WTC11 (cell line): ENCODE data around the gene GABRE. TPM values are rescaled to one million over a fixed set of nuclear protein-coding genes. Genes with fewer than 3 reads are reported as not detected.

Source experiments
- ATAC-seq: fragments of 200-7000 bp; cut with Tn5 transposase; 2 replicates; pipeline ENCODE4 v1.10.0; 2021; ENCODE audit warnings: mild to moderate bottlenecking, moderate library complexity
- CTCF ChIA-PET: fragments of 300-600 bp; sonication (Branson Sonifier 250); formaldehyde crosslinking; loops from one replicate; lab custom pipeline; 2021; ENCODE audit warnings: antibody characterized with exemption; lab: Charles Lee
- POLR2A ChIA-PET: fragments of 350-600 bp; sonication (Branson Sonifier 250); formaldehyde crosslinking; loops from one replicate; lab custom pipeline; 2021; ENCODE audit warnings: antibody characterized with exemption; lab: Charles Lee
- DNase-seq: peaks from one replicate; pipeline ENCODE4 v3.0.0; 2021; ENCODE audit warnings: low spot score
- H3K27ac Mint-ChIP-seq: 2 replicates; pipeline ENCODE4 v1.8.0; 2021; ENCODE audit warnings: mixed read lengths
- H3K27me3 Mint-ChIP-seq: 2 replicates; pipeline ENCODE4 v1.8.0; 2021; ENCODE audit warnings: low read depth, mild to moderate bottlenecking, moderate library complexity, mixed read lengths
- H3K36me3 Mint-ChIP-seq: 2 replicates; pipeline ENCODE4 v1.8.0; 2021; ENCODE audit warnings: mixed read lengths
- H3K4me1 Mint-ChIP-seq: 2 replicates; pipeline ENCODE4 v1.8.0; 2022; ENCODE audit warnings: mixed read lengths
- H3K4me3 Mint-ChIP-seq: 2 replicates; pipeline ENCODE4 v1.8.0; 2021; ENCODE audit warnings: mild to moderate bottlenecking, moderate library complexity, mixed read lengths
- H3K9me3 Mint-ChIP-seq: 2 replicates; pipeline ENCODE4 v1.8.0; 2021; ENCODE audit warnings: mixed read lengths
- GRHL2 ChIP-seq: fragments of 250-450 bp; sonication (Bioruptor Pico); IDR thresholded peaks from 2 replicates; pipeline ENCODE4 v1.8.0; 2022; ENCODE audit warnings: mild to moderate bottlenecking, moderate library complexity; ENCODE audit not compliant: insufficient replicate concordance, severe bottlenecking
- IRF2 ChIP-seq: sonication (generic); formaldehyde crosslinking; IDR thresholded peaks from 2 replicates; pipeline ENCODE4 v1.8.0; 2022; ENCODE audit warnings: low read depth, missing genetic modification reagents, borderline replicate concordance
- MYBL2 ChIP-seq: sonication (generic); formaldehyde crosslinking; IDR thresholded peaks from 2 replicates; pipeline ENCODE4 v1.8.1; 2023; ENCODE audit warnings: mild to moderate bottlenecking, moderate library complexity, missing genetic modification reagents
- NR2C2 ChIP-seq: sonication (generic); formaldehyde crosslinking; IDR thresholded peaks from 2 replicates; pipeline ENCODE4 v1.8.0; 2022; ENCODE audit warnings: mild to moderate bottlenecking, missing genetic modification reagents
- NR3C1 ChIP-seq: sonication (generic); formaldehyde crosslinking; conservative IDR thresholded peaks from 2 replicates; pipeline ENCODE4 v1.8.1; 2023; ENCODE audit warnings: low read depth, mild to moderate bottlenecking, missing genetic modification reagents
- SMAD4 ChIP-seq: sonication (generic); formaldehyde crosslinking; IDR thresholded peaks from 2 replicates; pipeline ENCODE4 v1.8.0; 2022; ENCODE audit warnings: mild to moderate bottlenecking, missing genetic modification reagents
- TEAD4 ChIP-seq: sonication (generic); formaldehyde crosslinking; IDR thresholded peaks from 2 replicates; pipeline ENCODE4 v1.8.0; 2022; ENCODE audit warnings: mild to moderate bottlenecking, missing genetic modification reagents
- ZNF138 ChIP-seq: sonication (generic); formaldehyde crosslinking; conservative IDR thresholded peaks from 2 replicates; pipeline ENCODE4 v1.8.1; 2022; ENCODE audit warnings: mild to moderate bottlenecking, moderate library complexity, missing genetic modification reagents
- ZNF416 ChIP-seq: fragments of 250-450 bp; sonication (Bioruptor Pico); IDR thresholded peaks from 2 replicates; pipeline ENCODE4 v1.9.0; 2021; ENCODE audit warnings: mild to moderate bottlenecking, inconsistent platforms
- ZNF671 ChIP-seq: fragments of 250-450 bp; sonication (Bioruptor Pico); IDR thresholded peaks from 2 replicates; pipeline ENCODE4 v1.8.0; 2021; ENCODE audit warnings: mild to moderate bottlenecking
- total RNA-seq: library from RNA; stranded (reverse); gene quantifications from 3 replicates; pipeline ENCODE4 v1.2.3, GENCODE V29; 2021
- TF ChIP-seq, protein P1 (sequence below): sonication (generic); formaldehyde crosslinking; IDR thresholded peaks from 2 replicates; pipeline ENCODE4 v1.8.0; 2023; ENCODE audit warnings: missing genetic modification reagents, mild to moderate bottlenecking, borderline replicate concordance
- TF ChIP-seq, protein P2 (sequence below): fragments of 250-450 bp; sonication (Bioruptor Pico); conservative IDR thresholded peaks from 2 replicates; pipeline ENCODE4 v1.9.0; 2021; ENCODE audit warnings: mild to moderate bottlenecking
- TF ChIP-seq, protein P3 (sequence below): fragments of 250-450 bp; sonication (Bioruptor Pico); IDR thresholded peaks from 2 replicates; pipeline ENCODE4 v1.8.0; 2021; ENCODE audit warnings: mild to moderate bottlenecking
- TF ChIP-seq, protein P4 (sequence below): fragments of 250-450 bp; sonication (Bioruptor Pico); IDR thresholded peaks from 2 replicates; pipeline ENCODE4 v1.9.0; 2021; ENCODE audit warnings: moderate library complexity, mild to moderate bottlenecking, inconsistent platforms, borderline replicate concordance
- TF ChIP-seq, protein P5 (sequence below): fragments of 250-450 bp; sonication (Bioruptor Pico); IDR thresholded peaks from 2 replicates; pipeline ENCODE4 v2.1.2; 2022; ENCODE audit warnings: mild to moderate bottlenecking, moderate library complexity

GABRE gene
- total RNA-seq, 1 experiment from 2014 or later, result 6.5 TPM

DNA sequence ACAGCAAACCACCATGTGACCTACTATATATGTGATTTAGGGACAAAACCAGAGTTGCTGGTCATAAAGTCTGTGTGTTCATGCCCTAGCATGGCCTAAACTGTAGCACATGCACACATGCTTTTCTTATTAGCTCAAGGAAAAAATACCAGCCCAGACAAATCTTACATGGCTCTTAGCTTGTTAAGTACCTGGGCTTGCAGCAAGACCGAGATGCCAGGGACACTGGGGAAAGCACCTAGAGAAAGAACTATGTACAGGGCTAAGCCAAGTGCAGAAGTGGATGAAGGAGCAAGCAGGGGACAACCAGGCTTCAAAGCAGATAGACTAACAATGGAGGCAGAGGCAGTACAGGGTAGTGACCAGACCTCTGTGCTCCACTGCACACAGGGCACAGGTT is 3.4 kb upstream of the GABRE start:
- peaks cover 30% of the 10 kb centered on the region for H3K27me3 Mint-ChIP-seq
- ATAC-seq (no peak), DNase-seq (no peak)
- POLR2A ChIA-PET, result no interaction called here
- H3K27ac Mint-ChIP-seq, result no peak overlapping the region
- H3K4me3 Mint-ChIP-seq, result no peak overlapping the region
- H3K4me1 Mint-ChIP-seq, result peaks cover 9% of the 10 kb centered on the region
- CTCF ChIA-PET, result no interaction called here
- H3K36me3 Mint-ChIP-seq, result no peaks in the 10 kb centered on the region
- TF ChIP-seq ZNF416 (CRISPR knock-in tag), result no peak
- no peak for TF ChIP-seq ZNF671 (CRISPR knock-in tag)
- no peak for TF ChIP-seq SMAD4 (CRISPR knock-in tag)
- TF ChIP-seq, protein P1, sequence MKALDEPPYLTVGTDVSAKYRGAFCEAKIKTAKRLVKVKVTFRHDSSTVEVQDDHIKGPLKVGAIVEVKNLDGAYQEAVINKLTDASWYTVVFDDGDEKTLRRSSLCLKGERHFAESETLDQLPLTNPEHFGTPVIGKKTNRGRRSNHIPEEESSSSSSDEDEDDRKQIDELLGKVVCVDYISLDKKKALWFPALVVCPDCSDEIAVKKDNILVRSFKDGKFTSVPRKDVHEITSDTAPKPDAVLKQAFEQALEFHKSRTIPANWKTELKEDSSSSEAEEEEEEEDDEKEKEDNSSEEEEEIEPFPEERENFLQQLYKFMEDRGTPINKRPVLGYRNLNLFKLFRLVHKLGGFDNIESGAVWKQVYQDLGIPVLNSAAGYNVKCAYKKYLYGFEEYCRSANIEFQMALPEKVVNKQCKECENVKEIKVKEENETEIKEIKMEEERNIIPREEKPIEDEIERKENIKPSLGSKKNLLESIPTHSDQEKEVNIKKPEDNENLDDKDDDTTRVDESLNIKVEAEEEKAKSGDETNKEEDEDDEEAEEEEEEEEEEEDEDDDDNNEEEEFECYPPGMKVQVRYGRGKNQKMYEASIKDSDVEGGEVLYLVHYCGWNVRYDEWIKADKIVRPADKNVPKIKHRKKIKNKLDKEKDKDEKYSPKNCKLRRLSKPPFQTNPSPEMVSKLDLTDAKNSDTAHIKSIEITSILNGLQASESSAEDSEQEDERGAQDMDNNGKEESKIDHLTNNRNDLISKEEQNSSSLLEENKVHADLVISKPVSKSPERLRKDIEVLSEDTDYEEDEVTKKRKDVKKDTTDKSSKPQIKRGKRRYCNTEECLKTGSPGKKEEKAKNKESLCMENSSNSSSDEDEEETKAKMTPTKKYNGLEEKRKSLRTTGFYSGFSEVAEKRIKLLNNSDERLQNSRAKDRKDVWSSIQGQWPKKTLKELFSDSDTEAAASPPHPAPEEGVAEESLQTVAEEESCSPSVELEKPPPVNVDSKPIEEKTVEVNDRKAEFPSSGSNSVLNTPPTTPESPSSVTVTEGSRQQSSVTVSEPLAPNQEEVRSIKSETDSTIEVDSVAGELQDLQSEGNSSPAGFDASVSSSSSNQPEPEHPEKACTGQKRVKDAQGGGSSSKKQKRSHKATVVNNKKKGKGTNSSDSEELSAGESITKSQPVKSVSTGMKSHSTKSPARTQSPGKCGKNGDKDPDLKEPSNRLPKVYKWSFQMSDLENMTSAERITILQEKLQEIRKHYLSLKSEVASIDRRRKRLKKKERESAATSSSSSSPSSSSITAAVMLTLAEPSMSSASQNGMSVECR, result no peak
- TF ChIP-seq, protein P2, sequence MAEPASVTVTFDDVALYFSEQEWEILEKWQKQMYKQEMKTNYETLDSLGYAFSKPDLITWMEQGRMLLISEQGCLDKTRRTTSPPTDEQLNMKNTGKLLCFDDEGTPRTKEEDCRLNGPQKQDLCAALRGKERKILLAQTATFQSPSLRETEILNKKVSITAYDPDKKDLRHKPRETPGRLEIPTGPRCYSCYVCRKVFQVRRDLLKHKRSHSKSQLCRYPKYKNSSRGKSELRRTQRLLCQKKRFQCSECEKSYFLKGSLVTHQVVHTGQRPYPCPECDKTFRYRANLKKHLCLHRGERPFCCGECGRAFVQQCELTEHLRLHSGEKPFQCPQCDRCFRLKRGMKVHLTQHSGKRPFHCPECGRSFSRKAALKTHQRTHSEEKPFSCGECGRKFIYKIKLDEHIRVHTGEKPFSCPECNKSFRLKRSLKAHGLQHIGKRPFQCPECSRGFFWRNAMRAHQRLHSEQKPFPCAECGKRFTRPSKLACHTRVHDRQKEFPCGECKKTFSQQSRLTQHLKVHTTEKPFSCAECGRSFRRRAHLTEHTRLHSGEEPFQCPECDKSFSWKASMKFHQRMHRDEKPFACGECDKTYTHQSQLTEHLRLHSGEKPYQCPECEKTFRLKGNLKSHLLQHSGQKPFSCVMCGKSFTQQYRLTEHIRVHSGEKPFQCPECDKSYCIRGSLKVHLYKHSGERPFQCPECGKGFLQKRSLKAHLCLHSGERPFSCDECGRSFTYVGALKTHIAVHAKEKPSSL (CRISPR knock-in tag), result no peak
- TF ChIP-seq ZNF138, result no peak
- no peak for TF ChIP-seq IRF2
- TF ChIP-seq MYBL2 (CRISPR knock-in tag), result no peak
- TF ChIP-seq TEAD4 (CRISPR knock-in tag), result no peak
- no peak for TF ChIP-seq NR3C1 (CRISPR knock-in tag)
- TF ChIP-seq NR2C2 (CRISPR knock-in tag), result no peak
- TF ChIP-seq, protein P3, sequence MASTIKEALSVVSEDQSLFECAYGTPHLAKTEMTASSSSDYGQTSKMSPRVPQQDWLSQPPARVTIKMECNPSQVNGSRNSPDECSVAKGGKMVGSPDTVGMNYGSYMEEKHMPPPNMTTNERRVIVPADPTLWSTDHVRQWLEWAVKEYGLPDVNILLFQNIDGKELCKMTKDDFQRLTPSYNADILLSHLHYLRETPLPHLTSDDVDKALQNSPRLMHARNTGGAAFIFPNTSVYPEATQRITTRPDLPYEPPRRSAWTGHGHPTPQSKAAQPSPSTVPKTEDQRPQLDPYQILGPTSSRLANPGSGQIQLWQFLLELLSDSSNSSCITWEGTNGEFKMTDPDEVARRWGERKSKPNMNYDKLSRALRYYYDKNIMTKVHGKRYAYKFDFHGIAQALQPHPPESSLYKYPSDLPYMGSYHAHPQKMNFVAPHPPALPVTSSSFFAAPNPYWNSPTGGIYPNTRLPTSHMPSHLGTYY, result no peak
- no peaks in the 10 kb centered on the region for H3K9me3 Mint-ChIP-seq

DNA sequence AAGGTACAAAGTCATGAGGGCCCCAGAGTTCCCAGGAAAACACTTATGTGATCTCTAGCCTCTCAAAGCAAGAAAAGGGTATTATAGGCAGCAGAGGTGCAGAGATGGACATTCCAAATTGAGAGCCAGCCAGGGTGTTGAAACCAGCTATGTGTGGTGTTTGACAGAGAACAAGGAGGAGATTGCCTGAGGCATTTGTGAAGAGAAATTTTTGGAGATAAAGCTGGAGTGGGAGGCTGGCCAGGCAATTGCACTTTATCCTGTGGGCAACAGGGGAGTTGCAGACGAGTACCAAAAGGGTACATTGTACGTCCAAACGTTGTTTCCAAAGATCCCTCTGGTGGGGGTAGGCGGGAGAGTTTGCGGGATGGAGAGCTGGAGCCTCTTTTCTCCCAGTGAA is 2.5 kb upstream of the GABRE start:
- TF ChIP-seq, protein P4, sequence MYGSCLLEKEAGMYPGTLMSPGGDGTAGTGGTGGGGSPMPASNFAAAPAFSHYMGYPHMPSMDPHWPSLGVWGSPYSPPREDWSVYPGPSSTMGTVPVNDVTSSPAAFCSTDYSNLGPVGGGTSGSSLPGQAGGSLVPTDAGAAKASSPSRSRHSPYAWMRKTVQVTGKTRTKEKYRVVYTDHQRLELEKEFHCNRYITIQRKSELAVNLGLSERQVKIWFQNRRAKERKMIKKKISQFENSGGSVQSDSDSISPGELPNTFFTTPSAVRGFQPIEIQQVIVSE (CRISPR knock-in tag), result no peak
- TF ChIP-seq GRHL2 (CRISPR knock-in tag) (no peak), MYBL2 (CRISPR knock-in tag) (no peak)
- TF ChIP-seq, protein P5, sequence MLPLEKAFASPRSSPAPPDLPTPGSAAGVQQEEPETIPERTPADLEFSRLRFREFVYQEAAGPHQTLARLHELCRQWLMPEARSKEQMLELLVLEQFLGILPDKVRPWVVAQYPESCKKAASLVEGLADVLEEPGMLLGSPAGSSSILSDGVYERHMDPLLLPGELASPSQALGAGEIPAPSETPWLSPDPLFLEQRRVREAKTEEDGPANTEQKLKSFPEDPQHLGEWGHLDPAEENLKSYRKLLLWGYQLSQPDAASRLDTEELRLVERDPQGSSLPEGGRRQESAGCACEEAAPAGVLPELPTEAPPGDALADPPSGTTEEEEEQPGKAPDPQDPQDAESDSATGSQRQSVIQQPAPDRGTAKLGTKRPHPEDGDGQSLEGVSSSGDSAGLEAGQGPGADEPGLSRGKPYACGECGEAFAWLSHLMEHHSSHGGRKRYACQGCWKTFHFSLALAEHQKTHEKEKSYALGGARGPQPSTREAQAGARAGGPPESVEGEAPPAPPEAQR (CRISPR knock-in tag), result no peak
- TF ChIP-seq, all 79 proteins: peak for 0
- POLR2A ChIA-PET, result no interaction called here
- H3K27ac Mint-ChIP-seq, result no peak overlapping the region
- CTCF ChIA-PET, result no interaction called here
- DNase-seq (no peak), ATAC-seq (no peak)
- no peaks in the 10 kb centered on the region for H3K9me3 Mint-ChIP-seq
- no peak overlapping the region for H3K4me3 Mint-ChIP-seq
- H3K4me1 Mint-ChIP-seq, result peaks cover 18% of the 10 kb centered on the region
- peaks cover 30% of the 10 kb centered on the region for H3K27me3 Mint-ChIP-seq
- no peaks in the 10 kb centered on the region for H3K36me3 Mint-ChIP-seq
